Subcutaneous adipose tissue (tissue), 4 donors: ENCODE results near the gene COPB1. TPM values are rescaled to one million over a fixed set of nuclear protein-coding genes. Genes with fewer than 3 reads are reported as not detected.

ENCODE experiments used
- total RNA-seq, 4 donors: library from RNA; depleted of rRNA; stranded (reverse); fragments of >200 nt; gene quantifications; one replicate each; pipeline ENCODE4 v1.1.0, GENCODE V29; 2016
- TF ChIP-seq, protein P1 (sequence below): fragments of 450-650 bp; IDR thresholded peaks from one replicate; pipeline ENCODE4 v1.5.1; 2016; ENCODE audit warnings: low read depth, mild to moderate bottlenecking, control low read depth, antibody characterized with exemption, moderate library complexity

Gene COPB1
- total RNA-seq, 4 donors from 2014 or later: 64.2 to 173 (median 123) TPM

- TF ChIP-seq, protein P1, sequence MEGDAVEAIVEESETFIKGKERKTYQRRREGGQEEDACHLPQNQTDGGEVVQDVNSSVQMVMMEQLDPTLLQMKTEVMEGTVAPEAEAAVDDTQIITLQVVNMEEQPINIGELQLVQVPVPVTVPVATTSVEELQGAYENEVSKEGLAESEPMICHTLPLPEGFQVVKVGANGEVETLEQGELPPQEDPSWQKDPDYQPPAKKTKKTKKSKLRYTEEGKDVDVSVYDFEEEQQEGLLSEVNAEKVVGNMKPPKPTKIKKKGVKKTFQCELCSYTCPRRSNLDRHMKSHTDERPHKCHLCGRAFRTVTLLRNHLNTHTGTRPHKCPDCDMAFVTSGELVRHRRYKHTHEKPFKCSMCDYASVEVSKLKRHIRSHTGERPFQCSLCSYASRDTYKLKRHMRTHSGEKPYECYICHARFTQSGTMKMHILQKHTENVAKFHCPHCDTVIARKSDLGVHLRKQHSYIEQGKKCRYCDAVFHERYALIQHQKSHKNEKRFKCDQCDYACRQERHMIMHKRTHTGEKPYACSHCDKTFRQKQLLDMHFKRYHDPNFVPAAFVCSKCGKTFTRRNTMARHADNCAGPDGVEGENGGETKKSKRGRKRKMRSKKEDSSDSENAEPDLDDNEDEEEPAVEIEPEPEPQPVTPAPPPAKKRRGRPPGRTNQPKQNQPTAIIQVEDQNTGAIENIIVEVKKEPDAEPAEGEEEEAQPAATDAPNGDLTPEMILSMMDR: no peak
These were observed 41.2 kb downstream of the COPB1 start for GRCh38 chr11:14458377-14458776.

- TF ChIP-seq, protein P1: no peak
These were observed 43.8 kb downstream of the COPB1 start for GRCh38 chr11:14455648-14456430.

DNA sequence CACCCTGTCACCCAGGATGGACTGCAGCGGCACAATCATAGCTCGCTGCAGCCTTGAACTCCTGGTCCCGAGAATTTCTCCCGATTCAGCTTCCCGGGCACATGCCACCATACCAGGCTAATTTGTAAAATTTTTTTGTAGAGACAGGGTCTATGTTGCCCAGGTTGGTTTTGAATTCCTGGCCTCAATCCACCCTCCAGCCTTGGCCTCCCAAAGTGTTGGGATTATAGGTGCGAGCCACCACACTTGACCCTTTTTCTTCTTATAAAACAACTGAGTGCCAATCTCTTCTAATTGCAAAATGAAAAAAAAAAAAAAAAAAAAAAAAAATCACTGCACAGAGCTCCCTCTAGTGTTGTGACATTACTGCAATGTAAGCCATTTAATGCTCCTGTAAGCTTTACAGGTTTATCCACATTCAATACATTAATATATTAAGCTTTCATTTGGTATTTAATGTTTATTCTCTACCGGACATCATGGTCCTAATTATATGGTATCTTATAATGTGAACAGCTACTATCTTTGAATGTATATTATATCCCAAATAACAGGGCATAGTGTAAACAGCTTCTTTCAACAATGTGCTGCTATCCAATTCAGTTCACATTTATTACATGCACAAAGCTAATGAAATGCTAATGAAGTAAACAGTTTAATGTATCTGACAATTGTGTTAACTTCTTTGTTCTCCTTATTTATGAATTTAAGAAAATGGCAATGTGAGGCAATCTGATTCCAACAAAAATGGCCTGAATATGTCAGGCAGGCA lies 44.6 kb downstream of the COPB1 start:
- TF ChIP-seq, protein P1: no peak

DNA sequence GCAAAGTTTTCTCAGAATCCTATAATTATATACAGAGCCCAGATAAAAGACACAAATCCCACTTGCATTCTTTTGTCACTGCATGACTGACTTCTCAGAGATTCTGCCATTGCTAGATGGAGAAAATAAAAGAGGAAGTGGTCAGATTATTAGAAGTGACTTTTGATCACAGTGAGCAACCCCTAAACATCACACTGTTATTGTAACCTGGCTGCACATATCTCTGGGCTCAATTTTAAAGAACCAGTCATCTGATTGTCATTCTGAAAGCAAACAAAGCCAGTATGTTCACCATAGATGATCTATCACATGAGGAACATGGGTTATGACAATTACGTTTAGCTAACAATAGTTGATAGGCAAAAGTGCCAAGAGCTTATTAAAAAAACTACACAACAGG lies 47.8 kb downstream of the COPB1 start:
- TF ChIP-seq, protein P1: no peak

GRCh38 chr11:14449302-14449714 lies 50.3 kb downstream of the COPB1 start:
- TF ChIP-seq, protein P1: no peak

- TF ChIP-seq, protein P1: no peak
These were observed 51.4 kb downstream of the COPB1 start for GRCh38 chr11:14448240-14448639.

- TF ChIP-seq, protein P1: no peak
These were observed 52.9 kb downstream of the COPB1 start for GRCh38 chr11:14446701-14447169.
